Chondrocyte (in vitro differentiated cells): Measurements from ENCODE around the gene EML6. TPM values are rescaled to one million over a fixed set of nuclear protein-coding genes. Genes with fewer than 3 reads are reported as not detected.
A peak's percentile ranks its signal among the peaks of the same experiment; 100 is the strongest.

ENCODE experiments used
- DNase-seq: peaks from one replicate; pipeline ENCODE4 v3.0.0; 2021; ENCODE audit warnings: mixed read lengths, low spot score
- H3K27ac Mint-ChIP-seq: one replicate; pipeline ENCODE4 v1.8.0; 2021; ENCODE audit warnings: mild to moderate bottlenecking, moderate library complexity, mixed read lengths; ENCODE audit not compliant: unreplicated experiment
- H3K27me3 Mint-ChIP-seq: 2 replicates; pipeline ENCODE4 v1.8.0; 2021; ENCODE audit warnings: low read depth, mixed read lengths
- H3K36me3 Mint-ChIP-seq: 2 replicates; pipeline ENCODE4 v1.8.0; 2021; ENCODE audit warnings: low read depth, mixed read lengths
- H3K4me1 Mint-ChIP-seq: 2 replicates; pipeline ENCODE4 v1.8.0; 2021; ENCODE audit warnings: low read depth, mild to moderate bottlenecking, mixed read lengths
- H3K4me3 Mint-ChIP-seq: one replicate; pipeline ENCODE4 v1.8.0; 2021; ENCODE audit warnings: mild to moderate bottlenecking, moderate library complexity, mixed read lengths; ENCODE audit not compliant: unreplicated experiment
- H3K9me3 Mint-ChIP-seq: 2 replicates; pipeline ENCODE4 v1.8.0; 2021; ENCODE audit warnings: low read depth, mixed read lengths
- CTCF ChIP-seq: fragments of 200-600 bp; sonication (generic); IDR thresholded peaks from 2 replicates; pipeline ENCODE4 v1.5.0; 2021; ENCODE audit warnings: antibody characterized with exemption, mild to moderate bottlenecking, moderate library complexity
- total RNA-seq: library from RNA; stranded (reverse); gene quantifications from 3 replicates; pipeline ENCODE4 v1.2.1, GENCODE V29; 2021

Gene EML6
- total RNA-seq, 1 donor from 2014 or later, result 1.1 TPM

GRCh38 chr2:54772110-54772509 is 48.6 kb downstream of the EML6 start:
- Mint-ChIP-seq H3K4me3 (no peak overlapping the region), H3K36me3 (peaks cover 3% of the 10 kb centered on the region), H3K9me3 (peaks cover 20% of the 10 kb centered on the region), H3K27me3 (no peaks in the 10 kb centered on the region), H3K4me1 (peaks cover 13% of the 10 kb centered on the region), H3K27ac (peak overlapping the region; percentile 6)
- TF ChIP-seq CTCF, result no peak
- no peak for DNase-seq

GRCh38 chr2:54772531-54772930 is 49.1 kb downstream of the EML6 start:
- Mint-ChIP-seq H3K4me1 (peaks cover 13% of the 10 kb centered on the region), H3K27ac (no peak overlapping the region), H3K4me3 (no peak overlapping the region), H3K9me3 (peaks cover 20% of the 10 kb centered on the region), H3K27me3 (no peaks in the 10 kb centered on the region), H3K36me3 (peaks cover 3% of the 10 kb centered on the region)
- no peak for DNase-seq
- no peak for TF ChIP-seq CTCF

- no peak for DNase-seq
- Mint-ChIP-seq H3K36me3 (peaks cover 3% of the 10 kb centered on the region), H3K27me3 (no peaks in the 10 kb centered on the region), H3K4me3 (no peak overlapping the region), H3K9me3 (peaks cover 20% of the 10 kb centered on the region), H3K4me1 (peaks cover 13% of the 10 kb centered on the region), H3K27ac (no peak overlapping the region)
- TF ChIP-seq CTCF, result no peak
Measured at GRCh38 chr2:54773233-54773632, 49.8 kb downstream of the EML6 start.

GRCh38 chr2:54773838-54774237 is 50.4 kb downstream of the EML6 start:
- peak; percentile 49 for TF ChIP-seq CTCF
- DNase-seq, result no peak
- Mint-ChIP-seq H3K36me3 (peaks cover 3% of the 10 kb centered on the region), H3K27ac (no peak overlapping the region), H3K4me1 (peaks cover 13% of the 10 kb centered on the region), H3K9me3 (peaks cover 20% of the 10 kb centered on the region), H3K4me3 (no peak overlapping the region), H3K27me3 (no peaks in the 10 kb centered on the region)

GRCh38 chr2:54775710-54776109 is 52.2 kb downstream of the EML6 start:
- TF ChIP-seq CTCF, result no peak
- peaks cover 3% of the 10 kb centered on the region for H3K36me3 Mint-ChIP-seq
- peaks cover 20% of the 10 kb centered on the region for H3K9me3 Mint-ChIP-seq
- DNase-seq, result no peak
- H3K27ac Mint-ChIP-seq, result no peak overlapping the region
- peaks cover 13% of the 10 kb centered on the region for H3K4me1 Mint-ChIP-seq
- H3K27me3 Mint-ChIP-seq, result no peaks in the 10 kb centered on the region
- no peak overlapping the region for H3K4me3 Mint-ChIP-seq
